Keratinocyte (primary cell): ENCODE data around the gene STK26. TPM values are rescaled to one million over a fixed set of nuclear protein-coding genes. Genes with fewer than 3 reads are reported as not detected.

Experiments
- DNase-seq: peaks from one replicate; pipeline ENCODE4 v3.0.0-alpha.2; 2011; ENCODE audit warnings: low read depth, missing footprints, low spot score
- FAIRE-seq: peaks from 2 replicates; lab custom pipeline; 2011; peaks lifted over from hg19 to GRCh38; lab: Jason Lieb, UNC
- H2AFZ ChIP-seq: 2 replicates; pipeline ENCODE4 v1.6.0; 2012; ENCODE audit warnings: low read length, control low read depth, inconsistent platforms; ENCODE audit not compliant: control insufficient read depth
- H3K27ac ChIP-seq: 2 replicates; pipeline ENCODE4 v1.5.1; 2011; ENCODE audit warnings: low read length; ENCODE audit not compliant: control insufficient read depth, insufficient read depth
- H3K27me3 ChIP-seq: 3 replicates; pipeline ENCODE4 v1.6.0; 2011; ENCODE audit warnings: low read length; ENCODE audit not compliant: control insufficient read depth, insufficient read depth; ENCODE audit errors: extremely low read depth
- H3K36me3 ChIP-seq, 2 experiments: 2 replicates in 1 of 2; 3 replicates in 1 of 2; pipeline ENCODE4 v1.5.1; 2011; ENCODE audit warnings: low read length in 2 of 2, mild to moderate bottlenecking in 1 of 2; ENCODE audit not compliant: control insufficient read depth in 2 of 2, insufficient read depth in 2 of 2; ENCODE audit errors: extremely low read depth in 1 of 2
- H3K4me1 ChIP-seq: 3 replicates; pipeline ENCODE4 v1.5.1; 2011; ENCODE audit warnings: low read length; ENCODE audit not compliant: control insufficient read depth, insufficient read depth; ENCODE audit errors: extremely low read depth
- H3K4me2 ChIP-seq: 3 replicates; pipeline ENCODE4 v1.6.0; 2011; ENCODE audit warnings: low read depth, low read length; ENCODE audit not compliant: control insufficient read depth, insufficient read depth; ENCODE audit errors: extremely low read depth
- H3K4me3 ChIP-seq, 3 experiments: fragments of 200-600 bp in 1 of 3; sonication (generic) in 1 of 3; 2 replicates in 2 of 3; 3 replicates in 1 of 3; pipeline ENCODE4 v1.5.1; 2011 to 2016; ENCODE audit warnings: low read length in 3 of 3, mild to moderate bottlenecking in 3 of 3, control low read depth in 2 of 3, inconsistent platforms in 1 of 3, low read depth in 1 of 3, mixed read lengths in 1 of 3, mixed run types in 1 of 3, moderate library complexity in 1 of 3; ENCODE audit not compliant: control insufficient read depth in 2 of 3, insufficient read depth in 2 of 3; ENCODE audit errors: extremely low read depth in 1 of 3
- H3K79me2 ChIP-seq: 2 replicates; pipeline ENCODE4 v1.6.0; 2012; ENCODE audit warnings: low read length; ENCODE audit not compliant: control insufficient read depth, insufficient read depth
- H3K9ac ChIP-seq: 3 replicates; pipeline ENCODE4 v1.6.0; 2011; ENCODE audit warnings: low read length; ENCODE audit not compliant: control insufficient read depth, insufficient read depth; ENCODE audit errors: extremely low read depth
- H3K9me1 ChIP-seq: 3 replicates; pipeline ENCODE4 v1.6.0; 2011; ENCODE audit warnings: low read length; ENCODE audit not compliant: control insufficient read depth, insufficient read depth; ENCODE audit errors: extremely low read depth
- H3K9me3 ChIP-seq: 2 replicates; pipeline ENCODE4 v1.5.1; 2012; ENCODE audit warnings: low read depth, low read length; ENCODE audit not compliant: control insufficient read depth
- H4K20me1 ChIP-seq: 3 replicates; pipeline ENCODE4 v1.6.0; 2011; ENCODE audit warnings: low read length; ENCODE audit not compliant: control insufficient read depth, insufficient read depth; ENCODE audit errors: extremely low read depth
- CTCF ChIP-seq, 3 experiments: IDR thresholded peaks in 1 of 3; conservative IDR thresholded peaks in 1 of 3; optimal IDR thresholded peaks in 1 of 3; 2 replicates in 2 of 3; 3 replicates in 1 of 3; pipeline versions ENCODE3 to v1.5.1; 2011; ENCODE audit warnings: low read length in 3 of 3, mild to moderate bottlenecking in 3 of 3, moderate library complexity in 2 of 3, control low read depth in 1 of 3, inconsistent platforms in 1 of 3; ENCODE audit not compliant: insufficient read depth in 2 of 3; ENCODE audit errors: extremely low read depth in 1 of 3
- EZH2 ChIP-seq: IDR thresholded peaks from one replicate; pipeline ENCODE4 v1.6.1; 2012; ENCODE audit warnings: inconsistent platforms, mild to moderate bottlenecking, low read length, moderate library complexity
- dilution Hi-C: fragments of 300-500 bp; cut with MboI; formaldehyde crosslinking; loops from one replicate; pipeline ENCODE4 v1.7.0; 2020; ENCODE audit warnings: low sequenced_read_pairs; ENCODE audit not compliant: extremely low pct_ligation_motif_present
- polyA minus RNA-seq, 3 experiments: library from RNA; depleted of rRNA, polyadenylated mRNA; stranded (reverse); fragments of >200 nt; gene quantifications; 1 replicate in 1 of 3; 2 replicates in 1 of 3; 3 replicates in 1 of 3; pipeline ENCODE4 v1.2.3, GENCODE V29; 2011
- polyA plus RNA-seq, 5 experiments: library from polyadenylated mRNA; depleted of rRNA in 3 of 5; stranded (reverse) in 3 of 5; stranded (forward) in 1 of 5; unstranded in 1 of 5; fragments of >200 nt; gene quantifications; 1 replicate in 1 of 5; 2 replicates in 3 of 5; 3 replicates in 1 of 5; pipeline versions ENCODE4 v1.2.1 to v1.2.3, GENCODE V29; 2011 to 2012; ENCODE audit warnings: missing spikeins in 2 of 5, low read depth in 1 of 5, low replicate concordance in 1 of 5

Gene STK26
- 18.8 to 32.3 TPM (median 20.1 TPM) in 3 replicates for polyA plus RNA-seq
- polyA plus RNA-seq (2011; ENCODE audit: low read depth): 52.9 TPM
- polyA plus RNA-seq (2011; cell fraction: cytosol; rRNA removed): 16.9 and 32.8 TPM in 2 replicates
- polyA plus RNA-seq (2011; cell fraction: nucleus; rRNA removed): 20.7 and 26.6 TPM in 2 replicates
- polyA plus RNA-seq (2012; ENCODE audit: low replicate concordance): 16.5 and 20.8 TPM in 2 replicates
- polyA minus RNA-seq: 1.8 to 19.6 TPM (median 10.3 TPM) in 3 replicates
- 24.0 TPM for polyA minus RNA-seq (2011; cell fraction: cytosol; rRNA and poly(A)+ RNA removed)
- polyA minus RNA-seq (2011; cell fraction: nucleus; rRNA and poly(A)+ RNA removed): 9.5 and 21.8 TPM in 2 replicates

- peaks cover 2% of the 10 kb centered on the region for H3K4me1 ChIP-seq
- peak within 1 kb of the TSS; percentile 81 for H3K9ac ChIP-seq
- TF ChIP-seq CTCF (optimal IDR thresholded peaks at IDR 0.05 in 1 of 3, IDR thresholded peaks at IDR 0.05 in 1 of 3, conservative IDR thresholded peaks at IDR 0.05 in 1 of 3; ENCODE audit: extremely low read depth in 1 of 3, insufficient read depth in 2 of 3, low read length in 3 of 3): no peak
- no peak for TF ChIP-seq EZH2
- H2AFZ ChIP-seq: peak within 1 kb of the TSS; percentile 70
- H3K4me2 ChIP-seq: peak within 1 kb of the TSS; percentile 83
- H3K79me2 ChIP-seq: peaks cover 25% of the 10 kb centered on the region
- FAIRE-seq (no peak), DNase-seq (no peak)
- H3K4me3 ChIP-seq: peak within 1 kb of the TSS; percentile 66 to 75 (median 74)
- dilution Hi-C loops: no loop called here
- H3K27me3 ChIP-seq: no peaks in the 10 kb centered on the region
- H3K27ac ChIP-seq: peak within 1 kb of the TSS; percentile 70
- H3K36me3 ChIP-seq: no peaks in the 10 kb centered on the region
- no peaks in the 10 kb centered on the region for H4K20me1 ChIP-seq
- no peaks in the 10 kb centered on the region for H3K9me3 ChIP-seq
- H3K9me1 ChIP-seq: no peaks in the 10 kb centered on the region
These were observed at the start of gene STK26 for GRCh38 chrX:132022967-132023895. STK26 (plus strand) TSS chrX:132023302; CDS start chrX:132023618, 316 bp downstream.

- Histone ChIP-seq H2AFZ (no peak overlapping the region), H3K36me3 (no peaks in the 10 kb centered on the region), H3K4me1 (no peaks in the 10 kb centered on the region), H3K4me3 (no peak overlapping the region), H3K9ac (no peak overlapping the region), H3K27me3 (peaks cover 3% of the 10 kb centered on the region), H3K9me1 (no peaks in the 10 kb centered on the region), H3K79me2 (no peaks in the 10 kb centered on the region), H3K27ac (no peak overlapping the region), H3K4me2 (no peak overlapping the region), H4K20me1 (no peaks in the 10 kb centered on the region), H3K9me3 (no peaks in the 10 kb centered on the region)
- dilution Hi-C loops: no loop called here
- no peak for DNase-seq
- FAIRE-seq: no peak
- no peak for TF ChIP-seq CTCF (optimal IDR thresholded peaks at IDR 0.05 in 1 of 3, IDR thresholded peaks at IDR 0.05 in 1 of 3, conservative IDR thresholded peaks at IDR 0.05 in 1 of 3; ENCODE audit: extremely low read depth in 1 of 3, insufficient read depth in 2 of 3, low read length in 3 of 3)
- no peak for TF ChIP-seq EZH2
These were observed 47.3 kb upstream of the STK26 start for GRCh38 chrX:131975851-131976250.
